Activated CD4-positive, alpha-beta memory T cell treated with anti-CD3 and anti-CD28 coated beads for 36 hours (primary cell): Measurements from ENCODE around the gene GHRHR. TPM values are rescaled to one million over a fixed set of nuclear protein-coding genes. Genes with fewer than 3 reads are reported as not detected.

Source experiments
- CTCF ChIA-PET: fragments of 350-600 bp; sonication (Branson Sonifier 250); formaldehyde crosslinking; loops from one replicate; lab custom pipeline; 2021; ENCODE audit warnings: antibody characterized with exemption, inconsistent platforms; lab: Charles Lee
- POLR2A ChIA-PET: fragments of 350-600 bp; sonication (Branson Sonifier 250); formaldehyde crosslinking; loops from one replicate; lab custom pipeline; 2021; ENCODE audit warnings: antibody characterized with exemption; lab: Charles Lee
- DNase-seq: peaks from one replicate; pipeline ENCODE4 v3.0.0-alpha.2; 2020
- H3K27ac Mint-ChIP-seq: one replicate; pipeline ENCODE4 v1.8.0; 2021; ENCODE audit warnings: mixed read lengths
- H3K27me3 Mint-ChIP-seq: one replicate; pipeline ENCODE4 v1.8.0; 2021; ENCODE audit warnings: mixed read lengths
- H3K36me3 Mint-ChIP-seq: one replicate; pipeline ENCODE4 v1.8.0; 2021; ENCODE audit warnings: mixed read lengths
- H3K4me1 Mint-ChIP-seq: one replicate; pipeline ENCODE4 v1.8.0; 2021; ENCODE audit warnings: low read depth, mixed read lengths
- H3K4me3 Mint-ChIP-seq: one replicate; pipeline ENCODE4 v1.8.0; 2021; ENCODE audit warnings: mild to moderate bottlenecking, mixed read lengths
- H3K9me3 Mint-ChIP-seq: one replicate; pipeline ENCODE4 v1.8.0; 2021; ENCODE audit warnings: mixed read lengths
- intact Hi-C: fragments of 100-400 bp; cut with micrococcal nuclease; formaldehyde crosslinking; loops from one replicate; pipeline ENCODE4 v1.15.1; 2023
- total RNA-seq, 2 experiments: library from RNA; stranded (reverse); gene quantifications; one replicate each; pipeline ENCODE4 v1.2.3, GENCODE V29; 2021

The GHRHR gene
- total RNA-seq, 2 experiments from 2014 or later: not detected

DNA sequence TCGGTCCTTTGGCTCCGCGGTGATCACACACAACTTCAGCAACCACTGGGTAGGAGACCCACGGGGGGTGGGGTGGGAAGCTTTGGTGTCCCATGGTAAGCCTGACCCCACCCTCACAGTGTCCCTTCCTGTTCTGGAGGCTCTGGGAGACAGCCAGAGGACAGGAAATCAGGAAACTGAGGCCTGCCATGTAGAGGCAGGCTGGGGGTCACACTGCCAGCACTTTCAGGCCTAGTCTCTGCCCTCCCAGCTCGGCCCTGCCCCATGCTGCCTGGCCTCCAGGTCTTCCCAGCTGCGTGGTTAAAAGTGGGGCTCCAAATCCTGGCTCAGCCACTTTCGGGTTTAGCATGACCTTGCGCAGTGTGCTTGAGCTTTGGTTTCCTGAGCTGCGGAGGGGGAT is 41.2 kb upstream of the GHRHR start:
- intact Hi-C loops: no loop called here
- H3K9me3 Mint-ChIP-seq: peaks cover 12% of the 10 kb centered on the region
- no peak overlapping the region for H3K4me3 Mint-ChIP-seq
- H3K4me1 Mint-ChIP-seq: no peaks in the 10 kb centered on the region
- H3K27me3 Mint-ChIP-seq: no peaks in the 10 kb centered on the region
- DNase-seq: no peak
- POLR2A ChIA-PET: no interaction called here
- no peaks in the 10 kb centered on the region for H3K36me3 Mint-ChIP-seq
- H3K27ac Mint-ChIP-seq: no peak overlapping the region
- CTCF ChIA-PET: interaction anchor here (1.2 kb wide), 1 partner anchor 63 kb away, joined by 4 read pairs; no protein-coding TSS in a partner anchor

DNA sequence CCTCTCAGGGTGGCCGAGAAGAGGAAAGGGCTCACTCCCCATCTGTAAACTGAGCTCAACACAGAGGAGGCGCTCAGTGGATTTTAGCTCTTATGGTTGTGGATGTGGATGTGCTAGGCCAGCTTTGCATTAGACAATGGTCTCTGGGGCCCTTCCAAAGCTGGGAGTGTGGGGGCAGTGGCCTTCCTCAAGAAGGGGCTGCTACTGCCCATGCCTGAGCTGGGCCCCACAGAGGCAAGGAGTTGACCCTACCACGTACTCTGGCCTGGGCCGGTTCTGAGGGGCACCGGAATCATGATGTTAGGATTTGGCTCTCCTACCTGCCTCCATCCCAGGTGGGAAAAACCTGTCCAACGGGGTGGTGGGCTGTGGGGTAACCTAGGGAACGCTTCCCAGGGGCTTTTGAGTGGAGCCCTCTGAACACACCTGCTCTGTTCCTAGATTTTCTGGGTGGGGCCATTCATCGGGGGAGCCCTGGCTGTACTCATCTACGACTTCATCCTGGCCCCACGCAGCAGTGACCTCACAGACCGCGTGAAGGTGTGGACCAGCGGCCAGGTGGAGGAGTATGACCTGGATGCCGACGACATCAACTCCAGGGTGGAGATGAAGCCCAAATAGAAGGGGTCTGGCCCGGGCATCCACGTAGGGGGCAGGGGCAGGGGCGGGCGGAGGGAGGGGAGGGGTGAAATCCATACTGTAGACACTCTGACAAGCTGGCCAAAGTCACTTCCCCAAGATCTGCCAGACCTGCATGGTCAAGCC is 40.6 kb upstream of the GHRHR start:
- intact Hi-C loops: no loop called here
- no peaks in the 10 kb centered on the region for H3K36me3 Mint-ChIP-seq
- peaks cover 14% of the 10 kb centered on the region for H3K9me3 Mint-ChIP-seq
- H3K4me1 Mint-ChIP-seq: no peaks in the 10 kb centered on the region
- no peaks in the 10 kb centered on the region for H3K27me3 Mint-ChIP-seq
- ChIA-PET POLR2A (no interaction called here), CTCF (interaction anchor here (1.2 kb wide), 1 partner anchor 62 kb away, joined by 4 read pairs; no protein-coding TSS in a partner anchor)
- DNase-seq: peak; percentile 3
- H3K27ac Mint-ChIP-seq: no peak overlapping the region
- no peak overlapping the region for H3K4me3 Mint-ChIP-seq

DNA sequence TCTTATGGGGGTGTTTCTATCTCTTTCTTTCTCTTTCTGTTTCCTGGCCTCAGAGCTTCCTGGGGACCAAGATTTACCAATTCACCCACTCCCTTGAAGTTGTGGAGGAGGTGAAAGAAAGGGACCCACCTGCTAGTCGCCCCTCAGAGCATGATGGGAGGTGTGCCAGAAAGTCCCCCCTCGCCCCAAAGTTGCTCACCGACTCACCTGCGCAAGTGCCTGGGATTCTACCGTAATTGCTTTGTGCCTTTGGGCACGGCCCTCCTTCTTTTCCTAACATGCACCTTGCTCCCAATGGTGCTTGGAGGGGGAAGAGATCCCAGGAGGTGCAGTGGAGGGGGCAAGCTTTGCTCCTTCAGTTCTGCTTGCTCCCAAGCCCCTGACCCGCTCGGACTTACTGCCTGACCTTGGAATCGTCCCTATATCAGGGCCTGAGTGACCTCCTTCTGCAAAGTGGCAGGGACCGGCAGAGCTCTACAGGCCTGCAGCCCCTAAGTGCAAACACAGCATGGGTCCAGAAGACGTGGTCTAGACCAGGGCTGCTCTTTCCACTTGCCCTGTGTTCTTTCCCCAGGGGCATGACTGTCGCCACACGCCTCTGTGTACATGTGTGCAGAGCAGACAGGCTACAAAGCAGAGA is 39.9 kb upstream of the GHRHR start:
- POLR2A ChIA-PET: no interaction called here
- CTCF ChIA-PET: interaction anchor here (1.2 to 1.5 kb wide), 2 partner anchors 15 to 61 kb away, joined by 4 to 6 read pairs; no protein-coding TSS in a partner anchor
- intact Hi-C loops: no loop called here
- Mint-ChIP-seq H3K4me1 (no peaks in the 10 kb centered on the region), H3K36me3 (no peaks in the 10 kb centered on the region), H3K27me3 (no peaks in the 10 kb centered on the region), H3K27ac (no peak overlapping the region), H3K9me3 (peaks cover 14% of the 10 kb centered on the region), H3K4me3 (no peak overlapping the region)
- DNase-seq: peak; percentile 4

DNA sequence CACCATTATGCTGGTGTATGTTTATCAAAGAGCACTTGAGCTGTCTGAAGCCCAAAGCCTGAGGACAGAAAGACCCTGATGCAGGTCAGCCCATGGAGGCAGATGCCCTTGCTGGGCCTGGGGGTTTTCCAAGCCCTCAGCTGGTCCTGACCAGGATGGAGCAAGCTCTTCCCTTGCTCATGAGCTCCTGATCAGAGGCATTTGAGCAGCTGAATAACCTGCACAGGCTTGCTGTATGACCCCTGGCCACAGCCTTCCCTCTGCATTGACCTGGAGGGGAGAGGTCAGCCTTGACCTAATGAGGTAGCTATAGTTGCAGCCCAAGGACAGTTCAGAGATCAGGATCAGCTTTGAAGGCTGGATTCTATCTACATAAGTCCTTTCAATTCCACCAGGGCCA is 39.1 kb upstream of the GHRHR start:
- intact Hi-C loops: no loop called here
- ChIA-PET CTCF (interaction anchor here (1.5 kb wide), 1 partner anchor 14 kb away, joined by 6 read pairs; no protein-coding TSS in a partner anchor), POLR2A (no interaction called here)
- Mint-ChIP-seq H3K4me3 (no peak overlapping the region), H3K27ac (no peak overlapping the region), H3K27me3 (no peaks in the 10 kb centered on the region), H3K36me3 (no peaks in the 10 kb centered on the region), H3K9me3 (peaks cover 14% of the 10 kb centered on the region), H3K4me1 (no peaks in the 10 kb centered on the region)
- DNase-seq: peak; percentile 4

DNA sequence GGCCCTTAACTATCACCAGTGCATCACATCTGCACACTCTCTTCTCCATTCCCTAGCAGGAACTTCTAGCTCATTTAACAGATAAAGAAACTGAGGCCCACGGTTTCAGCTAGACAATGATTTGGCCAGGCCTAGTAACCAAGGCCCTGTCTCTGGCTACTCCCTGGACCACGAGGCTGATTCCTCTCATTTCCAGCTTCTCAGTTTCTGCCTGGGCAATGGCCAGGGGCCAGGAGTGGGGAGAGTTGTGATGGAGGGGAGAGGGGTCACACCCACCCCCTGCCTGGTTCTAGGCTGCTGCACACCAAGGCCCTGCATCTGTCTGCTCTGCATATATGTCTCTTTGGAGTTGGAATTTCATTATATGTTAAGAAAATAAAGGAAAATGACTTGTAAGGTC is 38.6 kb upstream of the GHRHR start:
- Mint-ChIP-seq H3K4me1 (no peaks in the 10 kb centered on the region), H3K4me3 (no peak overlapping the region), H3K36me3 (no peaks in the 10 kb centered on the region), H3K27ac (no peak overlapping the region), H3K9me3 (peaks cover 14% of the 10 kb centered on the region), H3K27me3 (no peaks in the 10 kb centered on the region)
- no peak for DNase-seq
- intact Hi-C loops: no loop called here
- CTCF ChIA-PET: interaction anchor here (1.5 kb wide), 1 partner anchor 13 kb away, joined by 6 read pairs; no protein-coding TSS in a partner anchor
- POLR2A ChIA-PET: no interaction called here

DNA sequence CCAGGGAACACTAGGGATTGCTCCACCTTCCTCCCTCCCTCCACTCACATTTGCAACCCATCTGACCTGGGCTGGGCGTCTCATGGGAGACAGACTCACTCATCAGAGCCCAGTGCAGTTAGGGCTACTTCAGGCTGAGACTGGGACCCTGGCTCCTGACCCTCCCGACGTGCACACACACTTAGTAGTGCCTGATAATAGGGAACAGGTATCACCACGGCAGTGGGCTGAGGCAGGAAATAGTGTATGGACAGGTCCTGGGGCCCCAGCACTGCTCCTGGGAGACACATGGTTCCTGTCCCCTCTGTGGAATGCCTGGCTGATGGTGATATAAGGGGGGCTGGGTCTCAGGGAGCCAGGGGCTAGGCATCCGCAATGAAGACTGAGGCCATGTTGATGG is 37.8 kb upstream of the GHRHR start:
- no peaks in the 10 kb centered on the region for H3K36me3 Mint-ChIP-seq
- peak; percentile 3 for DNase-seq
- CTCF ChIA-PET: no interaction called here
- H3K27ac Mint-ChIP-seq: no peak overlapping the region
- peaks cover 14% of the 10 kb centered on the region for H3K9me3 Mint-ChIP-seq
- no peak overlapping the region for H3K4me3 Mint-ChIP-seq
- POLR2A ChIA-PET: no interaction called here
- no peaks in the 10 kb centered on the region for H3K27me3 Mint-ChIP-seq
- no peaks in the 10 kb centered on the region for H3K4me1 Mint-ChIP-seq
- intact Hi-C loops: no loop called here

DNA sequence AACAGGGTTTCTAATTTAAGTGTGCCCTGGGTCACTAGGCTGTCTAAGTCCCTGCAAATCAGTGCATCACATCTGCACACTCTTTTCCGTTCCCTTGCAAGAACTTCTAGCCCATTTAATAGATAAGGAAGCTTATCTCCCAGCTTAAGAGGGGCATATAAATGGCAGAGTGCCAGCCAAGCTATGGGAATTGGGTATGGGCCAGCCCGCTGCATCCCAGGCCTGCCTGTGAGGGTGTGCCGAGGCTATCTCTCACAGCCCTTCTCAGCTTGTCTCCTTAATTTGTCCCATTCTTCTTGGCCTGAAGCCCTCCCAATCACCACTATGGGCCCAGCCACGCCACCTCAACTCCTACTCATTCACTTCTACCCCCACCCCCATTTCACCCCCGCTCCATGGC is 37.4 kb upstream of the GHRHR start:
- CTCF ChIA-PET: no interaction called here
- Mint-ChIP-seq H3K9me3 (peaks cover 14% of the 10 kb centered on the region), H3K4me3 (no peak overlapping the region), H3K36me3 (no peaks in the 10 kb centered on the region), H3K27me3 (no peaks in the 10 kb centered on the region), H3K4me1 (no peaks in the 10 kb centered on the region), H3K27ac (no peak overlapping the region)
- intact Hi-C loops: no loop called here
- POLR2A ChIA-PET: no interaction called here
- peak; percentile 5 for DNase-seq

DNA sequence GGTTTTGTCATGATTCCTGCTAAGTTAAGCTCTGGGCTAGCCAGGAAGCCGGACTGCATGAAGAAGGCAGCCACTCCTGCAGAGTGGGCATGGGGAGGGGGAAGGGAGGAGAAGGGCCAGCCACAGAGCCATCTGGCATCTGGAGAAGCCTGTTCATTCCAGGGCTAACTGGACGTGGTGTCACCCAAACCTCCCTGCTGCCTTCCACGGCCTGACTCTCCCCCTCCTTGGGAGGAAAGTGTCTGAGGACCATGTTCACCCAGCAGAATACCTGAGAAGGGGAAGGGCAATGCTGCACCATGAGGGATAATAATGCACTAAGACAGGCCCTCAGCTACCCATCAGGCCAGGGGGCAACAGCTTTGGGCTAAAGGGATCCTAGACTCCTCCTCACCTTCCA is 36.7 kb upstream of the GHRHR start:
- Mint-ChIP-seq H3K27ac (no peak overlapping the region), H3K27me3 (peaks cover 2% of the 10 kb centered on the region), H3K9me3 (peaks cover 14% of the 10 kb centered on the region), H3K4me3 (no peak overlapping the region), H3K4me1 (no peaks in the 10 kb centered on the region), H3K36me3 (no peaks in the 10 kb centered on the region)
- ChIA-PET POLR2A (no interaction called here), CTCF (interaction anchor here (4.3 kb wide), 1 partner anchor 12 kb away, joined by 23 read pairs; no protein-coding TSS in a partner anchor)
- intact Hi-C loops: no loop called here
- peak; percentile 6 for DNase-seq

DNA sequence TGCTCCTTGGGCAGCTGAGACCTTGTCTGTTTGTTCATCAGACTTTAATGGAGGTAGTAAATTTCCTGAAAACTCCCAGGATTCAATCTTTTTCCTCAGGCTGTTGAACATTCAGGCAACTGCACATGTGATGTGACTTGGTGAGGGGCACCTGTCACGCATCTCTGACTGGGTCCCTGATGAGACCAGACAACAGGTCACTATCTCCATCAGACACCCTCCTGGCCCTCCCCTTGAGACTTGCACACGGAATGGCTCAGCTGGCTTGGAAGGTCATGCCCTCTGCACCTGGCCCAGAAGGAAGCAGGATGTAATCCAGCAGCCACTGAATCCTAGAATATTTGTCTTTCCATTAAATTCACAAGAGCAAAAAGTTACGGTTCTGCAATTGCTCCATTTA is 36.2 kb upstream of the GHRHR start:
- intact Hi-C loops: no loop called here
- DNase-seq: no peak
- Mint-ChIP-seq H3K27ac (no peak overlapping the region), H3K4me3 (no peak overlapping the region), H3K4me1 (no peaks in the 10 kb centered on the region), H3K27me3 (peaks cover 2% of the 10 kb centered on the region), H3K36me3 (no peaks in the 10 kb centered on the region), H3K9me3 (peaks cover 14% of the 10 kb centered on the region)
- ChIA-PET CTCF (interaction anchor here (4.3 kb wide), 1 partner anchor 12 kb away, joined by 23 read pairs; no protein-coding TSS in a partner anchor), POLR2A (no interaction called here)

DNA sequence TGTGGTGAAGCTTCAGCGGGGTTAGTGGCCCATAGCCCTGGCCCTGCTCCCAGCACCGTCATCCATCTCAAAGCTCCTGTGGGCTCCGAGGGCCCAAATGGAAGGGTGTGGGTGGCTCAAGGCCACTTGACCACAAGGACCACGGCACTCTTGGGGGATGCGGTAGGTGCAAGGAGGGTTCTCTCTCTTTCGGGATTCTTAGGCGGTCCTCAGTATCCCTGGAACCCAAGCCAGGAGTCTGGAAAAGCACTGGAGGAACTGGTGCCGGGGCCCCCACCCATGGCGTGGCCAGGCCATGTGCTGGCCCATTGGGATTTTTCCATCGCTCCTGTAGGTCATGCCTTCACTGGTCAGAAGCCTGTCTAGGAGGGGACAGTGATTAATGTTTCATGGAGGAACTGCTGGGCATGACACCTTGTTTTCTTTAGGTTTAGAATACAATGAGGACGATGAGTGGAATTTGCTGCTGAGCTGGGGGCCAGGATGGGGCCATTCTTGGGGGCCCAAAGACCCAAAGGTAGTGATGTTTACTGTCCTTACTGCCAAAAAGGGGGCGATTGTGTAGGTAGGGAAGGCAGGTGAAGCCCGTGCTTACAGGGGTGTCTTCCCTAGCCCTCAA is 35.4 kb upstream of the GHRHR start:
- POLR2A ChIA-PET: no interaction called here
- H3K27me3 Mint-ChIP-seq: peaks cover 2% of the 10 kb centered on the region
- peaks cover 14% of the 10 kb centered on the region for H3K9me3 Mint-ChIP-seq
- CTCF ChIA-PET: interaction anchor here (4.3 kb wide), 1 partner anchor 11 kb away, joined by 23 read pairs; no protein-coding TSS in a partner anchor
- intact Hi-C loops: no loop called here
- no peaks in the 10 kb centered on the region for H3K36me3 Mint-ChIP-seq
- no peaks in the 10 kb centered on the region for H3K4me1 Mint-ChIP-seq
- H3K27ac Mint-ChIP-seq: no peak overlapping the region
- H3K4me3 Mint-ChIP-seq: no peak overlapping the region
- no peak for DNase-seq

DNA sequence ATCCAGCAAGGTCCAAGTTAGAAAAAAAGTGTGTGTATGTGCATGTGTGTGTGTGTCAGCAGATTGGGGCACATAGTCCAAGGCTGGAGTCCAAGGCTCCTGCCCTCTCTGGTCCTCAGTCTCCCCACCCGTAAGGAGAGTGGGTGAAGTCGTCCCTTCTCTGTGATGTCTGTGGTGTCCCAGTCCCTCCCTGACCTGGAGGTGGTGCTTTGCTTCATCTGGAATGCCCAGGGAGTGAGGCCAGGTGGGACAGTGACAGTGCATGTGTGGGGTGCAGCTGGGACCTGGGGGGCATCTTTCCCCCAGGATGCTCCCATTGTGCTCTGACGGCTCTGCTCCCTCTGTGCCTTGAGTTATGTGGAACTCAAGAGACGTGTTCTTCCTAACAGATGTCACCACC is 34.1 kb upstream of the GHRHR start:
- intact Hi-C loops: no loop called here
- Mint-ChIP-seq H3K4me1 (no peaks in the 10 kb centered on the region), H3K27ac (no peak overlapping the region), H3K27me3 (peaks cover 2% of the 10 kb centered on the region), H3K36me3 (no peaks in the 10 kb centered on the region), H3K9me3 (peaks cover 14% of the 10 kb centered on the region), H3K4me3 (no peak overlapping the region)
- ChIA-PET CTCF (interaction anchor here (0.9 to 4.3 kb wide), 3 partner anchors 9 to 204 kb away, joined by 3 to 23 read pairs (median 6); no protein-coding TSS in a partner anchor), POLR2A (interaction anchor here (0.6 kb wide), 1 partner anchor 9 kb away, joined by 3 read pairs; no protein-coding TSS in a partner anchor)
- DNase-seq: no peak

DNA sequence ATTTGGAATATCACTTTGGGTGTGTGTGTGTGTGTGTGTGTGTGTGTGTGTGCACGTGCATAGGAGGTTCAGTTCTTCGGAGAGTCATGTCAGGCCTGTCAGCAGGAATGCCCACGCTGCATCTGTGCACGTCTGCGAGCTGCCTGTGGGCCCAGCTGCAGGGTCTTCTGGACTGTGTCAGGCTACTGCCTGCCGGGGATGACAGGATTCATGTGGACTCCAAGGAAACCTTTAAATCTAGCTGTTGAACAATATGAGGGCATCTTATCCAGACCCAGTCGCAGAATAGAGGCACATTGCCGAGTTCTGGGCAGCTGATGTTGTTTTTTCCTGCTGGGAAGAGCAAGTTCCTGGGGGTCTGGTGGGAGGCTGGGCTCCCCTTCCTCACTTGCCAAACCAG is 33.1 kb upstream of the GHRHR start:
- peak; percentile 5 for DNase-seq
- intact Hi-C loops: no loop called here
- ChIA-PET CTCF (interaction anchor here (0.9 to 4.3 kb wide), 3 partner anchors 9 to 53 kb away, joined by 3 to 23 read pairs (median 6); no protein-coding TSS in a partner anchor), POLR2A (no interaction called here)
- Mint-ChIP-seq H3K4me3 (no peak overlapping the region), H3K4me1 (no peaks in the 10 kb centered on the region), H3K27me3 (peaks cover 4% of the 10 kb centered on the region), H3K36me3 (no peaks in the 10 kb centered on the region), H3K9me3 (peaks cover 14% of the 10 kb centered on the region), H3K27ac (no peak overlapping the region)
